Embryonic facial prominence (tissue), 1 donor: ENCODE results near the gene PEAR1.

Experiments used
- DNase-seq: peaks from one replicate; pipeline ENCODE4 v3.0.0-alpha.2; 2016; ENCODE audit errors: extremely low spot score

PEAR1 gene, protein sequence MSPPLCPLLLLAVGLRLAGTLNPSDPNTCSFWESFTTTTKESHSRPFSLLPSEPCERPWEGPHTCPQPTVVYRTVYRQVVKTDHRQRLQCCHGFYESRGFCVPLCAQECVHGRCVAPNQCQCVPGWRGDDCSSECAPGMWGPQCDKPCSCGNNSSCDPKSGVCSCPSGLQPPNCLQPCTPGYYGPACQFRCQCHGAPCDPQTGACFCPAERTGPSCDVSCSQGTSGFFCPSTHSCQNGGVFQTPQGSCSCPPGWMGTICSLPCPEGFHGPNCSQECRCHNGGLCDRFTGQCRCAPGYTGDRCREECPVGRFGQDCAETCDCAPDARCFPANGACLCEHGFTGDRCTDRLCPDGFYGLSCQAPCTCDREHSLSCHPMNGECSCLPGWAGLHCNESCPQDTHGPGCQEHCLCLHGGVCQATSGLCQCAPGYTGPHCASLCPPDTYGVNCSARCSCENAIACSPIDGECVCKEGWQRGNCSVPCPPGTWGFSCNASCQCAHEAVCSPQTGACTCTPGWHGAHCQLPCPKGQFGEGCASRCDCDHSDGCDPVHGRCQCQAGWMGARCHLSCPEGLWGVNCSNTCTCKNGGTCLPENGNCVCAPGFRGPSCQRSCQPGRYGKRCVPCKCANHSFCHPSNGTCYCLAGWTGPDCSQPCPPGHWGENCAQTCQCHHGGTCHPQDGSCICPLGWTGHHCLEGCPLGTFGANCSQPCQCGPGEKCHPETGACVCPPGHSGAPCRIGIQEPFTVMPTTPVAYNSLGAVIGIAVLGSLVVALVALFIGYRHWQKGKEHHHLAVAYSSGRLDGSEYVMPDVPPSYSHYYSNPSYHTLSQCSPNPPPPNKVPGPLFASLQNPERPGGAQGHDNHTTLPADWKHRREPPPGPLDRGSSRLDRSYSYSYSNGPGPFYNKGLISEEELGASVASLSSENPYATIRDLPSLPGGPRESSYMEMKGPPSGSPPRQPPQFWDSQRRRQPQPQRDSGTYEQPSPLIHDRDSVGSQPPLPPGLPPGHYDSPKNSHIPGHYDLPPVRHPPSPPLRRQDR

DNA sequence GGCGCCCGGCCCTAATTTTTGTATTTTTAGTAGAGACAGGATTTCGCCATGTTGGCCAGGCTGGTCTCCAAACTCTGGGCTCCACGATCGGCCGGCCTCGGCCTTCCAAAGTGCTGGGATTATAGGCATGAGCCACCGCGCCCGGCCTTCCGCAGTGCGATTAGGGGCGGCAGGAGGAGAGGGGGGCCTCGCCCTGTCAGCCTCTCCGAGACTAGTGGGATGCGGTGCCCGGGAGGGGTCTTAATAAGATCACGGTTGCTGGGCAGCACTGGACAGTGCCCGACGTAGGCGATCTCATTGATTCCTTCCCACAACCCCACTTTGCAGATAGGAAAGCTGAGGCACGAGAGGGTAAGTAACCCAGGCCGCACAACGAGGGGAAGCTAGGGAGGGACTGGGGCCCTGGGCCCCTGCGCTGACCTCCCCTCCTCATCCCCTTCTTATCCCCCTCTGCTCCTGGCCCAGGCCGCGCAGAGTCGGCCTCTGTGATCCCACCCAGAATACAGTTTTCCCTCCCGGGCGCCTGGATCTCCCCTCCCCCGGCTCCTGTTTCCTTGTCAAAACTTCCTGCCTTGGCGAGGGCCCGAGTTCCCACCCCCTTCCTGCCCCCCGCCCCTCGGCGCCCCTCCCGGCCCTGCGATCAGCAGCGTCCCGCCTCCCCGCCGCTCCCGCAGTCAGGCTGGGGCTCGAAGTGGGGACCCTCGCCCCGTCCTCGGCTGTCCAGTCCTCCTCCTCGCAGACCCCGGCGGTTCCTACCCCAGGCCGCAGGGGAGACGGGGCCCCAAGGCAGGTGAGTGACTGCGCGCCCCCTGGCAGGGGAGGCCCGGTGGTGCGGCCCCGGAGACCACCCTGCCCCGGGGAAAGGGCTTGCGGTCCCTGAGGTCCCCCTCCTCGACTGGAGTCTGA is at the start of gene PEAR1:
Gene PEAR1, plus strand, starts transcription at position 671 of the 906 bp plus-strand sequence. CDS start 10,209 bp downstream, outside the sequence.
- peak; percentile 32 for DNase-seq

DNA sequence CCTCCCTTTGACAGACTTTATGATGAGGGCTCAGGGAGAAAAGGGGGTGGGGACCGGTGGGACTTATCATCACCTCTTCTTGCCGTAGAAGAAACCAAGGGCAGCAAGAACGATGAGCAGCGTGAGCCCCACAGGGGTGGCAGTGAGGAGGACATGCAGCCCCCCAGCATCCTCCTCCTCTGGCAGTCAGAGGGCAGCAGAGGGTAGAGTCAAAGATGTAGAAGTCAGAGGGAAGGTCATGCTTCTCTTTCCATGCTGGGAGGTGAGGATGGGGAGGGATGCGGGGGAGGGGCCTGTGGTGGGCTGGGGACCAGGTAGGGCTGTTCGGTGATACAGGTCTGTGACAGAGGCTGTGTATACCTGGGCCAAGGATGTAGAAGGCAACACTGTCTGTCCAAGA is 49.4 kb upstream of the PEAR1 start:
- DNase-seq, result no peak

DNA sequence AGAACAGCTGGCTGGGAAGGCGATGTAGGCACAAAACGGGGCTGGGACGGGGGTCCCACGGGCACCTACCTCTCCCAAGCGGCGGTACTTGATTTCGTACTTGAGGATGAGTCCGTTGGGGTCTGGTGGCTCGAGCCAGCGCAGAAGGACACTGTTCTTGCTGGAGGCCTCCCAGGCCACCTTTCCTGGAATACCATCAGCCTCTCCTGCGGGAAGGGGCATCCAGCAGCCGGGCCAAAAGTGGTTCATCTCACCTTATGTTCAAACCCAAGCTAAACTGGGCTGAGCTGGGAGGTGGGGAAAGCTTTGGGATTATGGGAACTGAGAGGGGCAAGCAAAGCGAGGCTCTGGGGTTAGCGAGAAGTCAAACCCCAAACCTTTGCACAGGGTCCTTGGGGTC is 48.9 kb upstream of the PEAR1 start:
- DNase-seq, result no peak

DNA sequence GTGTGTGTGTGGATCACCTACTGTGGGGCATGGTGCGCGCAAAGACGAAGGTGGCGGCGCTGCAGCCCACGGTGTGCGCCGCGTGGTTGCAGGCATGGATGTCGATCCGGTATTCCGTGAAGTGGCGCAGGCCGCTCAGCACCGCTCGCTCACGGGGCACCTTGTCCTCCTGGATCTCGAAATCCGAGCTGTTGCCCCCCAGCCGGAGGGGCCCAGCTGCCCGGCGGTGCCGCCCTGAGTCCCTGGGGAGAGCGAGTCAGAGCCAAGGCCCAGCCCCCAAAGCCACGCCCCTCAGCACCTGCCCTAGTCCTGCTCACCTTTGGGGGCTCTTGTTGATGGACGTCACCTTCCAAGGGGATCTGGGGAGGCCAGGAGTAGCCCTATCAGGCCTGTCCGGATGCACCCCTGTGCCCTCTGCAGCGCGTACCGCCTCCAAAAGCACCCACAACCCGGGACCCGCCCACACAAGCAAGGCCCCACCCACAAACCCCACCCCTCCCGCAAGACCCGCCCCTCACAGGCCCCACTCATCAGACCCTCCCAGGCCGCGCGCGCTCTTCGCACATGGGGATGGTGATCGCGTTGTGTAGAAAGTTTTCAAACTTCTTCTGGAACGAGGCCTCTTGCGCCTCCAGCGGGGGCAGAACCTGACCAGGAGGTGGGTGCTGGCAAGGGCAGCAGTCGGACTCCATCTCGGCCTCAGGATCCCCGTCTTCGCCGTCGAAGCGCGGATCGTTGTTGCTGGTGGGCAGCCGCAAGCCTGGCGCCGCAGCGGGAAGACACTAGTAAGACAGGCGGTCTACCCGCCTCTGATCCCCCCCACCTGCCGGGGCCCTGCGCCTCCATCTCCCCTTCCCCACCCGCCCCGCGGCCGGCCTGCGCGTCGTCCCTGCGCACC is 48.2 kb upstream of the PEAR1 start:
- no peak for DNase-seq

DNA sequence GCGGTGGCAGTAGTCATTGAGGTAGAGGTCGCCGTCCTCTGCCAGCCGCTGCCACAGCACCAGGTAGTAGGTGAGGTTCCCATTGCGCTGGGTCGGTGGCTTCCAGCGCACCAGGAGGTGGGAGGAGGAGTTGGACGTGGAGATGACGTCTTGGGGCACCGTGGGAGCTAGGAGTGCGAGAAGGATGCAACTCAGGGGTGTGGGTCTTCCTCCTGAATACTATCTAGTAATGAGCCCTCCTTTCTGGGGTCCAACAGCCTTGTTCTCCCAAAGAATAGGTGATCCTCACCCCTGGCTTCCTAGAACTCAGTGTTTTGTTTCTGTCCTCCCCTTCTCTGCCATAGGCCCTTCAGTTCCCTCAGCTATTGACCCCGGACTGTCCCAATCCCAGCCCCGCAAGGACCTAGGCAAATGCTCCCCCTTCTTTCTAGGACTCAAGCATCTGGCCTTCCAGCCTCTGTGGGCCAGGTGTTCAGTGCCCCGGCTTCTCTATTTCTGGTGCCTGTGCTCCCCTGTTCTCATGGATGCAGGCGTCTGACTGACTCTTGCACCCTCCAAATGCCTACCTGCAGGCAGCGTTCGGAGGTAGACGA is 47.5 kb upstream of the PEAR1 start:
- no peak for DNase-seq

DNA sequence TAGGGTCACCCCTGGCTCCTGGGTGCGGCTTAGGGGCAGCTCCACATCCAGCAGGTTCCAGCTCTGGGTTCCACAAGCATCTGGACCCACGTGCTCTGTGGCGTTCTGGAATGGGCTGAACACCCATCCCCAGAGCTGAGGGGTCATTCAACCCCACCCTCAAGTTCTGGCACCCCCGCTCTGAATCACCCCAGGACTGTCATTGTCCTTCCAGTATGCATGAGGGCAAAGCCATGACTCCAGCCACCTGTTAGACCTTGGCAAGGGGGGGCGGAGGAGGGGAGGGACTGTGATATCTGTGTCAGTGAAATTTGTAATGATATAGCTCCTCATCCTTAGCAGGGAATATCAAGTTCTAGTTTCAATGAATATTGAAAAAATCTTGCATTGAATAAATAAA is 46.9 kb upstream of the PEAR1 start:
- DNase-seq, result no peak

DNA sequence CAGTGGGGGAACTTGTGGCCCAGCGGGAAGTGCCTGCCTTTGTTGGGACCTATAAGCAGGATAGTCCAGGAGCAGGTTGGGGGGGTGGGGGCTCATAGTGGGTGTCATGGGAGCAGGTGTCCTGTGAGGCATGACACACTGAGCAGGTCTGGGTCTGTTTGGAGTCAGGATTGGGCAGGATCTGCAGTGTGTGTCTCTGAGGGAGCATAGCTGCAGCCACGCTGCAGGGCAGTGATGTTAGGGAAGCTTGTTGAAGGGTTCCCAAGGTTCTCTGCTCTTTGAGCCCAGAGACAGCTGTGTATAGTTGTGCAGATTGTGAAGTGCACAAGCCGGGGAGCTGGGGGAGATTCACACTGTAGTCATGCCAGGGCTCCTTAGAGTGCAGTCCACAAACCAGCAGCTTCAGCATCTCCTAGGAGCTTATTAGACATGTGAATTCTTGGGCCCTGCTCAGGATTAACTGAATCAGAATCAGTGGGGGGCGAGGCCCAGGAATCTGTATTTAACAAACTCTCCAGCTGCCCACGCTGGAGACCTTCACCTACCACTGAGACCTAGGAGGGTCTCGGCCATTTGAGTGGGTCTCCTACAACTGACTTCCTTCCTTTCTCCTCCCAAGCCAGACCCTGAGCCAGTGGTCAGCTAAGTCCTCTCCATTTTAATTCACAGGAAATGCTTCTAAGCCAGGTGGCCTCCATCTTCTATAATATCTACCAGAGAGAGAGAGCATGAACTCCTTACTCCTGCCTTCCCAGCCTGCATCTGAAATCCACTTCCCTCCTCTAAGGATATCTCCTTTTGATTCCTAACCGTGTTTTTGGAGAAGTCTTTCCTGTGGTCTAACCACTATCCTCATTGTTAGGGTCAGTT is 45.7 kb upstream of the PEAR1 start:
- DNase-seq, result no peak

DNA sequence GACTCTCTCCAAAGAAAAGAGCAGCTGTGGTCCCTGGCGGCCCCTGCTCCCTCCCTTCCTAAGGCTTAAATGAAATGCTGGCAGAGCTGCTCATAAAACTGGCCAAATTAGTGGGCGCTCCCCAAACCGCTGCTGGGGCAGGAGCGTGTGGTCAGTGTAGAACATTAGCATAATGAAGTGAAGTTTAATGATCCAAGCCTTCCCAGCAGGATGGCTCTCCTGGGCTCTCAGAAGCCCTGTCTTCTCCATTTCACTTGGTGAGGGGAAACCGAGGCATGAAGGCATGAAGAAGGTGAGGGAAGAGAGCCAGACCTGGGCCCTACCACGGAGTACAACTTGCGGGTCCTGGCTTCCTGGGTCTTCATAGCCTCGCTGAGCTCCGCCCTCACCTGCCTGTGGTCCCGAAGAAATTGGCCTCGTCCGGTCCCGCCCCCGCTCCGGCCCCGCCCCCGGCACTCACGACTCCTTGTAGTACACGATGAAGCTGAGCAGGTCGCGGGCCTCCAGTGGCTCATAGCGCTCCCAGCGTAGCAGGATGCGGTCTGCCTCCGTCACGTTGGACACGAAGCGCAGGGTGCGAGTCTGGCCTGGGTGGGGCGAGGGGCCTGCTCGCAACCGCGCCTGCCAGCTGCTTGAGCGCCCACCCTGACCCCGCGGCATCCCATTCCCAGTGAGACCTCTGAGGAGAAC is 44.9 kb upstream of the PEAR1 start:
- DNase-seq, result no peak

DNA sequence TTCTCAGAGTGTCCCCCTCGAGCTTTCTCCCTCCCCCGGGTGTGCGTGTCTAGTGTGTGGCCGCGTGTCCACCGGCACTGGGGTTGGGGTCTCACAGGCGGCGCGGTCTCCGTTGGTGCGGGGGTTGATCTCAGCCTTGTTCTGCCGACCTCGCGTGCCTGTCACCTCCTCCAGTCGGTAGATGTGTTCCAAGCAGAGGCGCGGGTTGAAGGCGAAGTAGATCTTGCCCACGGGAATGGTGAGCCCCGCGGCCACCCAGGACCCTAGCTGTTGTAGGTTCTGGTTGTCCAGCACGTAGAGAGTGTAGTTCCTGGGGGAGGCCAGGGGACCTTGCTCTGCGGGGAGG is 44.4 kb upstream of the PEAR1 start:
- no peak for DNase-seq

DNA sequence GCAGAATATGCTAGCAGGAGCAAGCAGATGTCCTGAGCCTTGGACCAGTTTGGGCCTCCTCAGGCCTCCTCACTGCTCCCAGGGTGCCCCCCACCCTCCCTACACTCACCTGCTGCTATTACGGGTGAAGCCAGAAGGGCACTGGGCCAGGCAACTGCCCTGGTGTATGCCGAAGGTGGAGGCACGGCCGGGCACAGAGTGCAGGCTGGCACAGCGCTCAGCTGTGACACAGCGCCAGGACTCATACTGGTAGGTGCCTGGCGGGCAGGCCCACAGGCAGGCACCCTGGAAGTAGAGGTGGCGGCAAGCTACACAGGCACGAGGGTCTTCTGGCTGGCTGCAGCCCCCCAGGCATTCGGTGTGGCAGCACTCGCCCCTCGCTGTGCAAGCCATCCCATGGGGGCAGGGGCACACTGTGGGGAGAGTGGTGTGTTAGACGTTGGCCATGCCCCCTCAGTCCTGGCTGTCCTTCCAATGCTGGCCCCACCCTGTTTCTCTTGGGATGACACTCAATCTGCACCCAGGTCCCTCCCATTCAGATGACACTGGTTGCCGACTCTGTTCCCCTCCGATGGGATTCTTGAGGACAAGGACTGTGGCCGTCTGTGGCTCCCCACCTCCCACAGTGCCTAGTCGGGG is 41.6 kb upstream of the PEAR1 start:
- no peak for DNase-seq

DNA sequence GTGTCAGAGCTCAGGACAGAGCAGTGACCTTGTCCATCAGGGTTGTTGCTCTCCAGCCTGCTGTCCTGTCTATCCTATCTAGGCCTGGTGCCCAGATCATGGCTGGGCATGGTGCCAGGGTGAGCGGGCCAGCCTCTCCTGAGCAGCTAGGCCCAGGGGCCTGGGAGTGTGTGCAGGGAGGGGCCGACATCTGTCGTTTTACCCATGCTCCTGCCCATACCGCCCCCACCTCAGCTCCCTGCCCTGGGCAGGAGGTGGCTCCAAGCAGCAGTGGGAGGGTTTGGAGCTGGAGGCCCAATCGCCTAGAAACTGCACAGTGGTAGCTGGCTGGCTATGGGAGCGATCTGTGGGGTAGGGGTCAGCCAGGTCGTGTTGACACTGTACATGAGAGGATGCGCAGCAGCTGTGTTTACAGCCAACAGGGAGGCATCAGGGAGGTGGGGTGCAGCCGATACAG is 41.1 kb upstream of the PEAR1 start:
- DNase-seq, result no peak

DNA sequence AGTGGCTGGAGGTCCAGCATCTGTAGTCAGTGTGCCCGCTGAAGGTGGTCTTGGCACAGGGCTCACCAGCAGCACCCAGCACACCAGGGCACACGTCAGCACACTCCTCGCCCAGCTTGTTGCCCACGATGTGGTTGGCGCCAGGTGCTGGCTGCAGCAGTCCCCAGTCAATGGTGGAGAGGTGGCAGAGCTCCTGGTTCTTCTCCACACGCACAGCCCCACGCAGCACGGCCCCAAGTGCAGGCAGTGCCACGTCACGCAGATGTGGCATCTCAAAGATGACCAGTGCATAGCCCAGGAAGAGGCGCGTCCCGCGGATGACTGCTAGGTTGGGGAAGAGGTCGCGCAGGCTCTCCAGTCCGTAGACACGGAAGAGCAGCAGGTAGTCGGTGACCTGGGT is 39.8 kb upstream of the PEAR1 start:
- DNase-seq, result no peak

DNA sequence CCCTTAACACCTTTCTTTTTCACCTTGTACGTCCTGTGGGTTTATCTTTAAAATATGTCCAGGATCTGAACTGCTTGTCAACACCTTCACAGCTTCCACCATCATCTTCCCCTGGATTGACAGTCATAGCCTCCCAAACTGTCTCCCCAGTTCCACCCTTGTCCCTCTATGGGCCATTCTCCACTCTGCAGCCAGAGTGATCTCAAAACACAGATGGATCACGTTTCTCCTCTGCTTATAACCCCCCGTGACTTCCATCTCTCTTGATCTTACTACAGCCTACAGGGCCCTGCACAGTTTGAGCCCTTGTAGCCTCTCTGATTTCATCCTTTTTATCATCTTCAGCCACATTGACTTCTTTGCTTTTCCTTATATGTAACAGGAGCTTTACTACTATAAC is 38.9 kb upstream of the PEAR1 start:
- no peak for DNase-seq

DNA sequence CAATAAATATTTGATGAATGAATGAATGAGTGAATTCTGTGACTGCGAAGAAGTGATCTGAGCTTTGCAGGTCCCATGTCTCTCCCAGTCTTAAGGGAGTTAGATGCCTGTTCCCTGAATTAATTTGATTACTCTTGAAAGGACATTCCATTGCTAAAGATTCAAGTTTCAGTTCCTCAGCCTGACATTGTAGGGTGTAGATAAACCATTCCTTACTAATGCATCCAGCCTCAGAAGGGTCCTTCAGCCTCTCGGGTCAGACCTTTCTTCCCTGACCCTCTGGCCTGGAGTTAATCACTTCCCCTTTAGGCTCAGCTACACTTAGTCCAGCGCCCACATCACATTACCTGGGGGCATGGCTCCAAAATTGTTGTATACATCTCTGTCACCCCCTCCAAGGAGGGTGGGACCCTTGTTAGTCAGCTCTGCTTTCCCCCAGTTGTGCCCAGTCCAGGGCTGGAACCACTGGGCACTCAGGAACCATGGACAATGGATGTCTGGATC is 37.2 kb upstream of the PEAR1 start:
- DNase-seq, result no peak

DNA sequence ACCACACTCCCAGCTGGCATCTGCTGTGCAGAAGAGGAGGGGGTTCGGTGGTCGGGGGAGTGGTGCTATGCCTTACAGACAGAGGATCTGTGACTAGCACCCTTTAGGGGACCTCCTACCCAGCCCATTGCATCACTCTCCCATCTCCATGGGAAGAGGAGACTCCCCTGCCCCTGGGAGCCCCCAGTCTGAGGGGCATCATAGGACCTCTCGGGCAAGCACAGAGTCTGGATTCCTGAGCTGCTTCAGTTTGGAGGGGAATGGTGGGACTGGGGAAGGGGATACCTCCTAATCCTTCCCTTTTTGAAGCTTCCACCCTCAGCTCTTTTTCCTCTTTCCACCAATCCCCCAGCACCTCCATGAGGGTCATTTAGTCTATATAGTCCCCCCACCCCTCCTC is 36.0 kb upstream of the PEAR1 start:
- DNase-seq, result no peak

DNA sequence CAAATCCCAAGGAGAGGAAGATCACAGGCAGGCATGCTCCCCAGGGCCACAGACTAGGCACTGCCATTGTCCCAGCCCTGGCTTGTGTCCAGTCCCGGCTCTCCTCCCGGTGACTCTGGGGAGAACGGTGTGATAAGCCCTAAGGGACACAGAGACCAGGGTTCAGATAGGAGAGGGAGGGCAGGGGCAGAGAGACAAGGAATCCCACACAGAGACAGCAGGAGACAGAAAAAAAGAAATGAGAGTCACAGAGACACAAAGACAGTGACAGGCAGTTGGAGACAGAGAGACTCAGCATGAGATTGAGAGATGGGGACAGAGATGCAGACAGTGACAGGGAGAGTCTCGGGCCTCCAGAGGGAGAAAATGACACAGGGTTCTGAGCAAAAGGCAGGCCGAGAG is 35.0 kb upstream of the PEAR1 start:
- no peak for DNase-seq

DNA sequence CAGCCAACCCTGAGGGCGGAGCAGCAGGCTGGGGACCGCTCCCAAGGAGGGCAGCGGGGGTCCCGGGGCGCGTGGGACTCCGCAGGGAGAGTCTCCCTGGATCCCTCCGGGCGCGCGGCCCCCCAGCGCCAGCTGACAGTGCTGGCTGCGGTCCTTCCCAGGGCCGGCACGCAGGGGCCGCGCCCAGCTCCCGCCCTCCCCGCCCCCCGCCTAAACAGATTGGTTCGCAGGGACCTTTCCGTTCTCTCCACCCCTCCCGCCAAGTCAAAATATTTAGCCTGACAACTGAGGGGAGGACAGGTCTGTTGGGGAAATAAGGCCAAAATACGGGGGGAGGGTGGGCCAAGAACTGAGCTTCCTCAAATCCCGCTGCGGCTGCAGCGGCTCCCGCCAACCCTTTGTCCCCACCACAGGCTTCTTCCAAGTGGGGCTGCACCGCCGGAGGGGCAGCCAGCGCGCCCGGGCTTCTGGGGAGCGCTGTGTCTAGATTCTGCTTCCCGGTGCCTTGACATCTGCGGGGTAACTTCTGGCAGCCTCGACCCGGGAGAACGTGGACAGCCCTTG is 34.5 kb upstream of the PEAR1 start, which contains the start of gene INSRR:
Gene INSRR, minus strand, starts transcription at position 159 of the 564 bp plus-strand sequence. CDS start 496 bp downstream, outside the sequence.
- DNase-seq, result no peak
